ENCODE data around the gene VPS39. TPM values are rescaled to one million over a fixed set of nuclear protein-coding genes. Genes with fewer than 3 reads are reported as not detected.

The VPS39 gene
- total RNA-seq, 1 donor from 2014 or later, result 86.8 TPM

GRCh38 chr15:42146551-42147430 lies 61.3 kb downstream of the VPS39 start:
- intact Hi-C loops (cut with micrococcal nuclease), result no loop called here

- intact Hi-C loops (cut with micrococcal nuclease), result no loop called here
Measured at GRCh38 chr15:42145546-42146455, 62.3 kb downstream of the VPS39 start.

- intact Hi-C loops (cut with micrococcal nuclease), result no loop called here
Measured at GRCh38 chr15:42144841-42145375, 63.2 kb downstream of the VPS39 start.

GRCh38 chr15:42143866-42144625 lies 64.1 kb downstream of the VPS39 start:
- intact Hi-C loops (cut with micrococcal nuclease), result no loop called here

- intact Hi-C loops (cut with micrococcal nuclease), result no loop called here
Measured at GRCh38 chr15:42143356-42143755, 64.7 kb downstream of the VPS39 start.

- intact Hi-C loops (cut with micrococcal nuclease), result no loop called here
Measured at GRCh38 chr15:42141795-42142667, 66.1 kb downstream of the VPS39 start.

- intact Hi-C loops (cut with micrococcal nuclease), result no loop called here
Measured at GRCh38 chr15:42141246-42141645, 66.9 kb downstream of the VPS39 start.

- intact Hi-C loops (cut with micrococcal nuclease), result no loop called here
Measured at GRCh38 chr15:42140383-42141070, 67.6 kb downstream of the VPS39 start.

- intact Hi-C loops (cut with micrococcal nuclease), result no loop called here
Measured at GRCh38 chr15:42139596-42139995, 68.5 kb downstream of the VPS39 start.

- intact Hi-C loops (cut with micrococcal nuclease), result no loop called here
Measured at GRCh38 chr15:42138968-42139386, 69.1 kb downstream of the VPS39 start.

- intact Hi-C loops (cut with micrococcal nuclease), result no loop called here
Measured at GRCh38 chr15:42138411-42138810, 69.7 kb downstream of the VPS39 start.

GRCh38 chr15:42137461-42138261 lies 70.4 kb downstream of the VPS39 start:
- intact Hi-C loops (cut with micrococcal nuclease), result loop anchor here (1.0 kb wide), 2 partner anchors 248 to 334 kb away; no protein-coding TSS in a partner anchor

- intact Hi-C loops (cut with micrococcal nuclease), result no loop called here
Measured at GRCh38 chr15:42136513-42136912, 71.6 kb downstream of the VPS39 start.

- intact Hi-C loops (cut with micrococcal nuclease), result no loop called here
Measured at GRCh38 chr15:42135351-42135750, 72.8 kb downstream of the VPS39 start.

GRCh38 chr15:42134617-42135245 lies 73.4 kb downstream of the VPS39 start:
- intact Hi-C loops (cut with micrococcal nuclease), result loop anchor here (1.0 kb wide), 2 partner anchors 68 to 145 kb away; no protein-coding TSS in a partner anchor

GRCh38 chr15:42133886-42134502 lies 74.1 kb downstream of the VPS39 start:
- intact Hi-C loops (cut with micrococcal nuclease), result loop anchor here (1.0 kb wide), 2 partner anchors 68 to 145 kb away; no protein-coding TSS in a partner anchor

- intact Hi-C loops (cut with micrococcal nuclease), result no loop called here
Measured at GRCh38 chr15:42133356-42133755, 74.7 kb downstream of the VPS39 start.
